B cell (primary cell): ENCODE data around the gene SHBG. TPM values are rescaled to one million over a fixed set of nuclear protein-coding genes. Genes with fewer than 3 reads are reported as not detected.
"Not testable (repeated sequence)": the region's sequence is repeated elsewhere in the genome, so short reads cannot be mapped to it uniquely, and the experiment has no call there.

Source experiments
- ATAC-seq: fragments of 200-7000 bp; cut with Tn5 transposase; one replicate; pipeline ENCODE4 v1.10.0; 2021; ENCODE audit warnings: low read depth, mild to moderate bottlenecking, moderate number of reproducible peaks, moderate library complexity
- CTCF ChIA-PET: fragments of 350-600 bp; sonication (Branson Sonifier 250); formaldehyde crosslinking; loops from one replicate; lab custom pipeline; 2021; ENCODE audit warnings: antibody characterized with exemption, inconsistent platforms; lab: Charles Lee
- POLR2A ChIA-PET: fragments of 350-600 bp; sonication (Branson Sonifier 250); formaldehyde crosslinking; loops from one replicate; lab custom pipeline; 2021; ENCODE audit warnings: antibody characterized with exemption; lab: Charles Lee
- DNase-seq: peaks from one replicate; pipeline ENCODE4 v3.0.0; 2013
- H2AFZ ChIP-seq: 2 replicates; pipeline ENCODE4 v1.6.1; 2012; ENCODE audit warnings: mild to moderate bottlenecking, low read depth, low read length; ENCODE audit not compliant: insufficient read depth, poor library complexity, severe bottlenecking
- H3K27ac ChIP-seq, 2 donors: 1 replicate in 1 of 2; 2 replicates in 1 of 2; pipeline ENCODE4 v1.5.1; 2012 to 2013; ENCODE audit warnings: low read length in 2 of 2, mild to moderate bottlenecking in 2 of 2, moderate library complexity in 1 of 2
- H3K27me3 ChIP-seq, 4 experiments: fragments of 200-600 bp in 1 of 4; sonication (generic) in 1 of 4; replicated peaks in 1 of 4; 1 replicate in 2 of 4; 2 replicates in 2 of 4; pipeline versions ENCODE4 v1.6.1 to v1.7.0; 2013 to 2016; ENCODE audit warnings: low read length in 3 of 4, mild to moderate bottlenecking in 2 of 4, mixed read lengths in 1 of 4, moderate library complexity in 1 of 4; ENCODE audit not compliant: insufficient read depth in 4 of 4, control insufficient read depth in 3 of 4; ENCODE audit errors: control extremely low read depth in 1 of 4
- H3K36me3 ChIP-seq, 2 experiments: replicated peaks in 1 of 2; 1 replicate in 1 of 2; 2 replicates in 1 of 2; pipeline versions ENCODE4 v1.6.1 to v1.7.1; 2013; ENCODE audit warnings: low read length in 1 of 2; ENCODE audit not compliant: insufficient read depth in 2 of 2, control insufficient read depth in 1 of 2; ENCODE audit errors: control extremely low read depth in 1 of 2, extremely low read depth in 1 of 2
- H3K4me1 ChIP-seq, 2 donors: fragments of 200-600 bp in 1 of 2; sonication (generic) in 1 of 2; 1 replicate in 1 of 2; 2 replicates in 1 of 2; pipeline versions ENCODE4 v1.5.1 to v1.6.1; 2013 to 2017; ENCODE audit warnings: low read length in 2 of 2; ENCODE audit not compliant: control insufficient read depth in 2 of 2, insufficient read depth in 2 of 2
- H3K4me2 ChIP-seq: replicated peaks from 2 replicates; pipeline ENCODE3; 2012; ENCODE audit warnings: mild to moderate bottlenecking, low read depth, low read length; ENCODE audit not compliant: poor library complexity, severe bottlenecking
- H3K4me3 ChIP-seq, 5 experiments: fragments of 200-600 bp in 1 of 5; sonication (generic) in 1 of 5; 1 replicate in 3 of 5; 2 replicates in 2 of 5; pipeline versions ENCODE4 v1.5.1 to v1.7.0; 2011 to 2016; ENCODE audit warnings: low read length in 4 of 5, mild to moderate bottlenecking in 4 of 5, low read depth in 2 of 5, control low read depth in 1 of 5, moderate library complexity in 1 of 5; ENCODE audit not compliant: insufficient read depth in 1 of 5; ENCODE audit errors: control extremely low read depth in 1 of 5, extremely low read depth in 1 of 5
- H3K79me2 ChIP-seq: fragments of 200-600 bp; sonication (generic); one replicate; pipeline ENCODE4 v1.6.0; 2016; ENCODE audit warnings: low read length; ENCODE audit not compliant: control insufficient read depth, insufficient read depth
- H3K9ac ChIP-seq: fragments of 200-600 bp; sonication (generic); 2 replicates; pipeline ENCODE4 v1.6.1; 2017; ENCODE audit warnings: mild to moderate bottlenecking, low read length, moderate library complexity
- H3K9me3 ChIP-seq, 3 donors: one replicate each; pipeline versions ENCODE4 v1.6.1 to v1.7.1; 2013; ENCODE audit warnings: low read length in 2 of 3; ENCODE audit not compliant: control insufficient read depth in 2 of 3, insufficient read depth in 1 of 3; ENCODE audit errors: control extremely low read depth in 1 of 3
- H4K20me1 ChIP-seq: 2 replicates; pipeline ENCODE4 v1.6.0; 2012; ENCODE audit warnings: mild to moderate bottlenecking, low read length; ENCODE audit not compliant: insufficient read depth, control insufficient read depth, poor library complexity, severe bottlenecking
- H3K27ac Mint-ChIP-seq: one replicate; pipeline ENCODE4 v1.8.0; 2021; ENCODE audit warnings: mixed read lengths
- H3K27me3 Mint-ChIP-seq: one replicate; pipeline ENCODE4 v1.8.0; 2021; ENCODE audit warnings: mixed read lengths
- H3K4me1 Mint-ChIP-seq: one replicate; pipeline ENCODE4 v1.8.0; 2021; ENCODE audit warnings: mixed read lengths
- H3K4me3 Mint-ChIP-seq: one replicate; pipeline ENCODE4 v1.8.0; 2021; ENCODE audit warnings: mixed read lengths
- H3K9me3 Mint-ChIP-seq: one replicate; pipeline ENCODE4 v1.8.0; 2022; ENCODE audit warnings: mixed read lengths; ENCODE audit not compliant: insufficient read depth
- EZH2 ChIP-seq: IDR thresholded peaks from 2 replicates; pipeline ENCODE4 v1.6.1; 2012; ENCODE audit warnings: borderline replicate concordance, low read depth, mild to moderate bottlenecking, moderate library complexity, low read length; ENCODE audit not compliant: insufficient read depth, poor library complexity, severe bottlenecking
- WGBS: methylation state at CpG from one replicate; pipeline ENCODE4 v1.1.5; 2013; ENCODE audit warnings: missing lambda C conversion rate; ENCODE audit not compliant: insufficient coverage; 5-methylcytosine and 5-hydroxymethylcytosine counted together
- intact Hi-C: fragments of 100-400 bp; cut with micrococcal nuclease; formaldehyde crosslinking; loops from one replicate; pipeline ENCODE4 v1.10.0; 2022
- polyA plus RNA-seq: library from polyadenylated mRNA; depleted of rRNA; stranded (reverse); fragments of >200 nt; gene quantifications from 2 replicates; pipeline ENCODE4 v1.2.3, GENCODE V29; 2012
- total RNA-seq, 2 donors: library from RNA; stranded (reverse); fragments of 120-200 nt in 1 of 2; gene quantifications; 1 replicate in 1 of 2; 2 replicates in 1 of 2; pipeline versions ENCODE4 v1.2.3 to v1.2.4, GENCODE V29; 2013 to 2022
- TF ChIP-seq, protein P1 (sequence below): fragments of 200-600 bp; IDR thresholded peaks from one replicate; pipeline ENCODE4 v1.8.0; 2022; ENCODE audit warnings: antibody characterized with exemption, mild to moderate bottlenecking

Gene SHBG
- total and polyA plus RNA-seq, 2 donors (not counting 1 experiment from before 2014, with no cell fraction given), result 0.10 TPM; not detected in 1

DNA sequence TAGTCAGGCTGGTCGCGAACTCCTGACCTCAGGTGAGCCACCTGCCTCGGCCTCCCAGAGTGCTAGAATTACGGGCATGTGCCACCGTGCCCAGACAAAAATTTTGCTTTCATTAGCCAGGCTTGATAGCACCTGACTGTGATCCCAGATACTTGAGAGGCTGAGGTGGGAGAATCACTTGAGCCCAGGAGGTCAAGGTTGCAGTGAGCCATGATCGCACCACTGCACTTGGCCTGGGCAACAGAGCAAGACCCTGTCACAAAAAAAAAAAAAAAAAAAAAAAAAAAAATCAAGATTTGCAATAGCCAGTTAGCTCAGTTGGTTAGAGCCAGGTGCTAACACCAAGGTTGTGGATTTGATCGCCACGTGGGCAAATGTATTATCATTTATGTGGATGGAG, 9.1 kb upstream of the SHBG start:
- H3K36me3 ChIP-seq, result no peaks in the 10 kb centered on the region
- H3K27me3 ChIP-seq, result no peaks in the 10 kb centered on the region
- no peak for ATAC-seq
- H3K27ac Mint-ChIP-seq, result no peak overlapping the region
- no peak overlapping the region for H3K9ac ChIP-seq
- no peaks in the 10 kb centered on the region for H3K27me3 Mint-ChIP-seq
- no peaks in the 10 kb centered on the region for H3K9me3 Mint-ChIP-seq
- ChIA-PET POLR2A (interaction anchor here (0.5 kb wide), 1 partner anchor 627 kb away, joined by 4 read pairs; the partner anchor contains the start of gene CTC1), CTCF (interaction anchor here (1.2 kb wide), 1 partner anchor 11 kb away, joined by 3 read pairs; no protein-coding TSS in a partner anchor)
- TF ChIP-seq EZH2, result no peak
- TF ChIP-seq, protein P1, sequence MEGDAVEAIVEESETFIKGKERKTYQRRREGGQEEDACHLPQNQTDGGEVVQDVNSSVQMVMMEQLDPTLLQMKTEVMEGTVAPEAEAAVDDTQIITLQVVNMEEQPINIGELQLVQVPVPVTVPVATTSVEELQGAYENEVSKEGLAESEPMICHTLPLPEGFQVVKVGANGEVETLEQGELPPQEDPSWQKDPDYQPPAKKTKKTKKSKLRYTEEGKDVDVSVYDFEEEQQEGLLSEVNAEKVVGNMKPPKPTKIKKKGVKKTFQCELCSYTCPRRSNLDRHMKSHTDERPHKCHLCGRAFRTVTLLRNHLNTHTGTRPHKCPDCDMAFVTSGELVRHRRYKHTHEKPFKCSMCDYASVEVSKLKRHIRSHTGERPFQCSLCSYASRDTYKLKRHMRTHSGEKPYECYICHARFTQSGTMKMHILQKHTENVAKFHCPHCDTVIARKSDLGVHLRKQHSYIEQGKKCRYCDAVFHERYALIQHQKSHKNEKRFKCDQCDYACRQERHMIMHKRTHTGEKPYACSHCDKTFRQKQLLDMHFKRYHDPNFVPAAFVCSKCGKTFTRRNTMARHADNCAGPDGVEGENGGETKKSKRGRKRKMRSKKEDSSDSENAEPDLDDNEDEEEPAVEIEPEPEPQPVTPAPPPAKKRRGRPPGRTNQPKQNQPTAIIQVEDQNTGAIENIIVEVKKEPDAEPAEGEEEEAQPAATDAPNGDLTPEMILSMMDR, result no peak
- no peak overlapping the region for H3K4me3 ChIP-seq
- H3K4me3 Mint-ChIP-seq, result no peak overlapping the region
- WGBS, result 97% methylated on average over 6 of the region's 8 CpGs
- H2AFZ ChIP-seq, result no peak overlapping the region
- H3K4me2 ChIP-seq, result no peak overlapping the region
- H4K20me1 ChIP-seq, result no peaks in the 10 kb centered on the region
- H3K79me2 ChIP-seq, result no peaks in the 10 kb centered on the region
- no peak for DNase-seq
- intact Hi-C loops, result no loop called here
- no peak overlapping the region for H3K27ac ChIP-seq
- no peaks in the 10 kb centered on the region for H3K9me3 ChIP-seq
- H3K4me1 Mint-ChIP-seq, result no peaks in the 10 kb centered on the region
- H3K4me1 ChIP-seq, result no peaks in the 10 kb centered on the region

DNA sequence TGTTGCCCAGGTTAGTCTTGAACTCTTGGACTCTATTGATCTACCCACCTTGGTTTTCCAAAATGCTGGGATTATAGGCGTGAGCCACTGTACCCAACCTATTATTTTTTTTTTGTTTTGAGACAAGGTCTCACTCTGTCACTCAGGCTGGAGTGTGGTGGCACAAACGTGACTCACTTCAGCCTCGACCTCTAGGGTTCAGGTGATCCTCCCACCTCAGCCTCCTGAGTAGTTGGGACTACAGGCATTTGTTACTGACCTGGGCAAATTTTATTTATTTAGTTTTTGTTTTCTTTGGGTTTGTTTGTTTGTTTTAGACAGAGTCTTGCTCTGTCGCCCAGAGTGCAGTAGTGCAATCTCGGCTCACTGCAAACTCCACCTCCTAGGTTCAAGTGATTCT, 6.3 kb upstream of the SHBG start:
- intact Hi-C loops, result no loop called here

DNA sequence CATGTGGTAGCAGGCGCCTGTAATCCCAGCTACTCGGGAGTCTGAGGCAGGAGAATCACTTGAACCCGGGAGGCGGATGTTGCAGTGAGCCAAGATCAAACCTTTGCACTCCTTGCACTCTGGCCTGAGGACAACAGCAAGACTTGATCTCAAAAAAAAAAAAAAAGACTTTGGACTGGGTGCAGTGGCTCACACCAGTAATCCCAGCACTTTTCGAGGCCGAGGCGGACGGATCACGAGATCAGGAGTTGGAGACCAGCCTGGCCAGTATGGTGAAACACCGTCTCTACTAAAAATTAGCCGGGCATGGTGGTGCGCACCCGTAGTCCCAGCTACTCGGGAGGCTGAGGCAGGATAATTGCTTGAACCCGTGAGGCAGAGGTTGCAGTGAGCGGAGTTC, 4.2 kb upstream of the SHBG start:
- H3K27ac Mint-ChIP-seq, H3K4me3 ChIP-seq, intact Hi-C loops, H3K4me3 Mint-ChIP-seq, H3K9me3 Mint-ChIP-seq, POLR2A ChIA-PET, H3K27me3 Mint-ChIP-seq, DNase-seq, H3K9me3 ChIP-seq, H3K36me3 ChIP-seq, H3K9ac ChIP-seq, H4K20me1 ChIP-seq, H2AFZ ChIP-seq, H3K4me2 ChIP-seq, ATAC-seq, H3K27me3 ChIP-seq, CTCF ChIA-PET, H3K27ac ChIP-seq: not testable (repeated sequence)
- Histone ChIP-seq H3K79me2 (peaks cover 11% of the 10 kb centered on the region), H3K4me1 (peaks cover 6 to 14% of the 10 kb centered on the region in 2 donors)
- H3K4me1 Mint-ChIP-seq, result peaks cover 17% of the 10 kb centered on the region
- 98% methylated on average over 14 of the region's 16 CpGs for WGBS

More for the DNA sequence above, 6.3 kb upstream of the SHBG start:
- Histone ChIP-seq H3K27me3 (no peaks in the 10 kb centered on the region), H3K27ac (no peak overlapping the region), H2AFZ (no peak overlapping the region), H3K79me2 (peaks cover 11% of the 10 kb centered on the region), H3K4me3 (no peak overlapping the region), H3K9me3 (no peaks in the 10 kb centered on the region), H3K9ac (no peak overlapping the region), H3K36me3 (no peaks in the 10 kb centered on the region), H3K4me1 (peaks cover 6 to 14% of the 10 kb centered on the region in 2 donors), H4K20me1 (no peaks in the 10 kb centered on the region), H3K4me2 (no peak overlapping the region)
- TF ChIP-seq EZH2, result no peak
- TF ChIP-seq, protein P1, result no peak
- WGBS, result 93% methylated on average over 3 of the region's 5 CpGs
- H3K9me3 Mint-ChIP-seq, result no peaks in the 10 kb centered on the region
- POLR2A ChIA-PET, result no interaction called here
- no peak overlapping the region for H3K4me3 Mint-ChIP-seq
- H3K27ac Mint-ChIP-seq, result no peak overlapping the region
- CTCF ChIA-PET, result no interaction called here
- no peaks in the 10 kb centered on the region for H3K27me3 Mint-ChIP-seq
- DNase-seq, result no peak
- H3K4me1 Mint-ChIP-seq, result peaks cover 17% of the 10 kb centered on the region
- ATAC-seq, result no peak
